AG04450 (cell line): ENCODE data around the gene SLC2A9. TPM values are rescaled to one million over a fixed set of nuclear protein-coding genes. Genes with fewer than 3 reads are reported as not detected.

Experiments used
- CTCF ChIA-PET: fragments of 300-600, 350-600 bp; formaldehyde crosslinking; extraction: SDS; loops from one replicate; lab custom pipeline; 2022; ENCODE audit warnings: antibody characterized with exemption, inconsistent platforms; lab: Charles Lee
- POLR2A ChIA-PET: fragments of 350-600 bp; formaldehyde crosslinking; extraction: SDS; loops from one replicate; lab custom pipeline; 2021; ENCODE audit warnings: antibody characterized with exemption, inconsistent platforms; lab: Yijun Ruan, JAX
- DNase-seq: peaks from one replicate; pipeline ENCODE4 v3.0.0-alpha.2; 2011; ENCODE audit warnings: low read depth, low spot score
- H3K27ac ChIP-seq: one replicate; pipeline ENCODE4 v1.5.1; 2012; ENCODE audit warnings: low read depth, low read length, control low read depth
- H3K27me3 ChIP-seq: one replicate; pipeline ENCODE4 v1.6.0; 2012; ENCODE audit warnings: low read length; ENCODE audit not compliant: control insufficient read depth, insufficient read depth
- H3K4me3 ChIP-seq: 2 replicates; pipeline ENCODE4 v1.5.1; 2011; ENCODE audit warnings: mild to moderate bottlenecking, low read depth, low read length, control low read depth
- H3K9me3 ChIP-seq: 2 replicates; pipeline ENCODE4 v1.5.1; 2012; ENCODE audit warnings: low read length; ENCODE audit not compliant: control insufficient read depth, insufficient read depth
- CTCF ChIP-seq: IDR thresholded peaks from 2 replicates; pipeline ENCODE4 v1.5.1; 2011; ENCODE audit warnings: low read depth, low read length, control low read depth, inconsistent platforms
- polyA plus RNA-seq: library from polyadenylated mRNA; depleted of rRNA; stranded (reverse); fragments of >200 nt; gene quantifications from 2 replicates; pipeline ENCODE4 v1.2.3, GENCODE V29; 2011

Gene SLC2A9
- polyA plus RNA-seq, 1 experiment = 2.4 TPM

GRCh38 chr4:9820343-9820742 is 201.0 kb downstream of the SLC2A9 start:
- Histone ChIP-seq H3K9me3 (peaks cover 9% of the 10 kb centered on the region; the same call in 1 of the 2 replicates), H3K27ac (no peak overlapping the region), H3K4me3 (no peak overlapping the region), H3K27me3 (no peaks in the 10 kb centered on the region)
- no peak for DNase-seq
- ChIA-PET POLR2A (no interaction called here), CTCF (no interaction called here)
- no peak for TF ChIP-seq CTCF

GRCh38 chr4:9816285-9816684 is 205.0 kb downstream of the SLC2A9 start:
- Histone ChIP-seq H3K27me3 (no peaks in the 10 kb centered on the region), H3K9me3 (peaks cover 13% of the 10 kb centered on the region; the same call in 1 of the 2 replicates), H3K27ac (no peak overlapping the region), H3K4me3 (no peak overlapping the region)
- DNase-seq = no peak
- ChIA-PET CTCF (no interaction called here), POLR2A (no interaction called here)
- TF ChIP-seq CTCF = no peak

GRCh38 chr4:9812501-9813340 is 208.6 kb downstream of the SLC2A9 start:
- TF ChIP-seq CTCF = no peak
- Histone ChIP-seq H3K27me3 (no peaks in the 10 kb centered on the region), H3K27ac (no peak overlapping the region), H3K4me3 (no peak overlapping the region), H3K9me3 (peaks cover 31% of the 10 kb centered on the region)
- DNase-seq = no peak
- POLR2A ChIA-PET = no interaction called here
- CTCF ChIA-PET = no interaction called here

- Histone ChIP-seq H3K9me3 (peaks cover 36% of the 10 kb centered on the region), H3K27ac (no peak overlapping the region), H3K4me3 (no peak overlapping the region), H3K27me3 (no peaks in the 10 kb centered on the region)
- ChIA-PET POLR2A (no interaction called here), CTCF (no interaction called here)
- DNase-seq = no peak
- TF ChIP-seq CTCF = no peak
Measured at GRCh38 chr4:9811806-9812205, 209.5 kb downstream of the SLC2A9 start.

GRCh38 chr4:9808077-9808476 is 213.2 kb downstream of the SLC2A9 start:
- H3K9me3 ChIP-seq = peaks cover 46% of the 10 kb centered on the region
- no peak for TF ChIP-seq CTCF
- POLR2A ChIA-PET = no interaction called here
- H3K27me3 ChIP-seq = no peaks in the 10 kb centered on the region
- H3K27ac ChIP-seq = no peak overlapping the region
- no peak for DNase-seq
- CTCF ChIA-PET = no interaction called here
- no peak overlapping the region for H3K4me3 ChIP-seq
